ENCODE results near the gene C11orf21.

DNA sequence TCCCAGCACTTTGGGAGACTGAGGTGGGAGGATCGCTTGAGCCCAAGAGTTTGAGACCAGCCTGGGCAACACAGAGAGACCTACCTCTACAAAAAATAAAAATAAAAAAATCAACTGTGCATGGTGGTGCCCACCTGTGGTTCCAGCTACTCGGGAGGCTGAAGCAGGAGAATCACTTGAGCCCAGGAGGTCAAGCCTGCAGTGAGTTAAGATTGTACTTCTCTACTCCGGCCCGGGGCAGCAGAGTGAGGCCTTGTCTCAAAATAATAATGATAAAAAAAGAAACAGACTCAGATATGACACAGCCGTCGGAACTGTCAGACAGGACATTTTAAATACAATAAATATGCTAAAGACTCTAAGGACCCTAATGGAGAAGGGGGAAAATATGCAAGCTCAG lies 49.7 kb downstream of the C11orf21 start:
- TF ChIP-seq POLR2A (IDR thresholded peaks at IDR 0.05; ENCODE audit: control extremely low read depth in 1 of 2, low read depth in 2 of 2, low read length in 2 of 2) (no peak), EZH2 (IDR thresholded peaks at IDR 0.05; ENCODE audit: low read depth, low read length, severe bottlenecking) (no peak), TAF1 (IDR thresholded peaks at IDR 0.05; ENCODE audit: low read depth, low read length) (no peak), CTCF (IDR thresholded peaks at IDR 0.05; ENCODE audit: control extremely low read depth in 1 of 3, insufficient read depth in 1 of 3, low read depth in 1 of 3, low read length in 3 of 3) (no peak)
- TF ChIP-seq, protein P1, sequence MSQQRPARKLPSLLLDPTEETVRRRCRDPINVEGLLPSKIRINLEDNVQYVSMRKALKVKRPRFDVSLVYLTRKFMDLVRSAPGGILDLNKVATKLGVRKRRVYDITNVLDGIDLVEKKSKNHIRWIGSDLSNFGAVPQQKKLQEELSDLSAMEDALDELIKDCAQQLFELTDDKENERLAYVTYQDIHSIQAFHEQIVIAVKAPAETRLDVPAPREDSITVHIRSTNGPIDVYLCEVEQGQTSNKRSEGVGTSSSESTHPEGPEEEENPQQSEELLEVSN (IDR thresholded peaks at IDR 0.05) = no peak

Measured in H1 (cell line).